ENCODE measurements around the gene SLC7A1.

- TF ChIP-seq POLR2A (IDR thresholded peaks at IDR 0.05) (no peak), CTCF (IDR thresholded peaks at IDR 0.05) (no peak)
Observed at GRCh38 chr13:29522044-29522685, 73.3 kb downstream of the SLC7A1 start.

Data from breast epithelium (tissue), 3 donors.